BLaER1 (cell line): ENCODE results near the gene ATG16L2.
"Not testable (repeated sequence)": the region's sequence is repeated elsewhere in the genome, so short reads cannot be mapped to it uniquely, and the experiment has no call there.

ENCODE experiments used
- H3K27ac ChIP-seq: shearing (Covaris generic); formaldehyde crosslinking; 2 replicates; pipeline ENCODE4 v1.8.1; 2022
- H3K27me3 ChIP-seq: shearing (Covaris generic); formaldehyde crosslinking; 2 replicates; pipeline ENCODE4 v1.8.1; 2022
- H3K36me3 ChIP-seq: shearing (Covaris generic); formaldehyde crosslinking; 2 replicates; pipeline ENCODE4 v1.8.1; 2022
- H3K4me1 ChIP-seq: shearing (Covaris generic); formaldehyde crosslinking; 2 replicates; pipeline ENCODE4 v1.8.1; 2022
- H3K4me2 ChIP-seq: shearing (Covaris generic); formaldehyde crosslinking; 2 replicates; pipeline ENCODE4 v1.8.1; 2022
- H3K4me3 ChIP-seq: shearing (Covaris generic); formaldehyde crosslinking; 2 replicates; pipeline ENCODE4 v1.8.1; 2022
- H3K9ac ChIP-seq: shearing (Covaris generic); formaldehyde crosslinking; 2 replicates; pipeline ENCODE4 v1.8.1; 2022
- H3K9me3 ChIP-seq: shearing (Covaris generic); formaldehyde crosslinking; 2 replicates; pipeline ENCODE4 v1.8.1; 2022
- H4K20me1 ChIP-seq: shearing (Covaris generic); formaldehyde crosslinking; 2 replicates; pipeline ENCODE4 v1.8.1; 2022
- Cebpa-rat ChIP-seq: shearing (Covaris generic); IDR thresholded peaks from 2 replicates; pipeline ENCODE4 v1.8.1; 2022

The ATG16L2 gene

GRCh38 chr11:72798361-72798760 lies 15.8 kb upstream of the ATG16L2 start:
- H3K4me1 ChIP-seq: peaks cover 13% of the 10 kb centered on the region
- no peak overlapping the region for H3K9ac ChIP-seq
- no peaks in the 10 kb centered on the region for H3K27me3 ChIP-seq
- H3K4me3 ChIP-seq: no peak overlapping the region
- no peaks in the 10 kb centered on the region for H3K9me3 ChIP-seq
- H3K27ac ChIP-seq: no peak overlapping the region
- no peak overlapping the region for H3K4me2 ChIP-seq
- no peaks in the 10 kb centered on the region for H3K36me3 ChIP-seq
- no peak for TF ChIP-seq Cebpa-rat
- no peaks in the 10 kb centered on the region for H4K20me1 ChIP-seq

DNA sequence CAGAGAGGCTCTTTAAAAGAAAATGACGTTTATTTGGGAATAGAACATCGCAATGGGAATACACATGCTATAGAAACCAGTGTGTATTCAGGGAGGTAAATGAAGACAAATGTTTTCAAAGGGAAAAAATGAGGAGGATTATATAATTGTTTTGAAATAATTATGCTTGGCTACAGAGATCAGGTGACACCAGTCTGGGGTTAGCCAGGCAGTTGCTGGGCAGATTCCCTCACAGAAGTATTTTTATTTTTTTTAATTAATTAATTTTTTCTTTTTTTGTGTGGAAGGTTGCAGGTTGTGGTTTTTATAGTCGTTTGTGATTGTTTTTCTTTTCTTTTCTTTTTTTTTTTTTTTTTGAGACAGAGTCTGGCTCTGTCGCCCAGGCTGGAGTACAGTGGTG lies 14.8 kb upstream of the ATG16L2 start:
- Histone ChIP-seq H3K27me3 (no peaks in the 10 kb centered on the region), H3K9ac (no peak overlapping the region), H3K4me3 (no peak overlapping the region), H3K4me2 (no peak overlapping the region), H3K36me3 (no peaks in the 10 kb centered on the region), H3K9me3 (no peaks in the 10 kb centered on the region), H4K20me1 (no peaks in the 10 kb centered on the region), H3K4me1 (peaks cover 10% of the 10 kb centered on the region), H3K27ac (no peak overlapping the region)
- no peak for TF ChIP-seq Cebpa-rat

GRCh38 chr11:72802822-72803221 lies 11.4 kb upstream of the ATG16L2 start:
- TF ChIP-seq Cebpa-rat: no peak
- H3K4me2 ChIP-seq: no peak overlapping the region

DNA sequence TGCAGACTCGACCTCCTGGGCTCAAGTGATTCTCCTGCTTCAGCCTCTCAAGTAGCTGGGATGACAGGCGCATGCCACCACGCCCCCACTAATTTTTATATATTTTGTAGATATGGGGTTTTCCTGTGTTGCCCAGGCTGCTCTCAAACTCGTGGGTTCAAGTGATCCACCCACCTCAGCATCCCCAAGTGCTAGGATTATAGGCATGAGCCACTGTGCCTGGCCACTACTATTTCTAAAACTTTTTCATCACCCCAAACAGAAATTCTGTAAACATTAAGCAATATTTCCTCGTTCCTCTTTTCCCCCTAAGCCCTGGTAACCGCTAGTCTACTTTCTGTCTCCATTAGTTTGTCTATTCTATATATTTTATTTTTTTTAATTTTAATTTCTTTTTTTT lies 9.0 kb upstream of the ATG16L2 start:
- H3K36me3 ChIP-seq: peaks cover 21% of the 10 kb centered on the region
- H3K4me2 ChIP-seq: no peak overlapping the region
- H3K4me1 ChIP-seq: peaks cover 27% of the 10 kb centered on the region
- no peaks in the 10 kb centered on the region for H3K27me3 ChIP-seq
- H3K4me3 ChIP-seq: no peak overlapping the region
- no peak for TF ChIP-seq Cebpa-rat
- H3K9me3 ChIP-seq: no peaks in the 10 kb centered on the region
- no peak overlapping the region for H3K9ac ChIP-seq
- H3K27ac ChIP-seq: no peak overlapping the region
- peaks cover 4% of the 10 kb centered on the region; the same call in 1 of the 2 replicates for H4K20me1 ChIP-seq

More at GRCh38 chr11:72802822-72803221, 11.4 kb upstream of the ATG16L2 start:
- no peaks in the 10 kb centered on the region for H3K9me3 ChIP-seq
- H3K9ac ChIP-seq: no peak overlapping the region
- no peak overlapping the region for H3K27ac ChIP-seq
- no peaks in the 10 kb centered on the region for H3K27me3 ChIP-seq
- no peak overlapping the region for H3K4me3 ChIP-seq
- no peaks in the 10 kb centered on the region for H3K36me3 ChIP-seq
- H4K20me1 ChIP-seq: no peaks in the 10 kb centered on the region
- peaks cover 17% of the 10 kb centered on the region for H3K4me1 ChIP-seq

DNA sequence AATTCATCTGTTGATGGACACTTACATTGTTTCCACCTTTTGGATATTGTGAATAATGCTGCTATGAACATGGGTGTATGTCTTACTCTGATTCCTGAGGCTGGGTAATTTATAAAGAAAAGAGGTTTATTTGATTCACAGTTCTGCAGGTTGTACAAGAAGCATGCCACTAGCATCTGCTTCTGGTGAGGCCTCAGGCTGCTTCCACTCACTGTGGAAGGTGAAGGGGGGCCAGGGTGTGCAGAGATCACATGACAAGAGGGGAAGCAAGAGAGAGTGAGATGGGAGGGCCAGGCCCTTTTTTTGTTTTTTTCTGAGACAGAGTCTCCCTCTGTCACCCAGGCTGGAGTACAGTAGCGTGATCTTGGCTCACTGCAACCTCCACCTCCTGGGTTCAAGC lies 7.8 kb upstream of the ATG16L2 start:
- H3K9me3 ChIP-seq, H3K27me3 ChIP-seq, H3K4me2 ChIP-seq, H3K9ac ChIP-seq, H3K27ac ChIP-seq, H3K4me3 ChIP-seq: not testable (repeated sequence)
- H4K20me1 ChIP-seq: peaks cover 11% of the 10 kb centered on the region; the same call in 1 of the 2 replicates
- H3K4me1 ChIP-seq: peaks cover 35% of the 10 kb centered on the region
- H3K36me3 ChIP-seq: peaks cover 28% of the 10 kb centered on the region

DNA sequence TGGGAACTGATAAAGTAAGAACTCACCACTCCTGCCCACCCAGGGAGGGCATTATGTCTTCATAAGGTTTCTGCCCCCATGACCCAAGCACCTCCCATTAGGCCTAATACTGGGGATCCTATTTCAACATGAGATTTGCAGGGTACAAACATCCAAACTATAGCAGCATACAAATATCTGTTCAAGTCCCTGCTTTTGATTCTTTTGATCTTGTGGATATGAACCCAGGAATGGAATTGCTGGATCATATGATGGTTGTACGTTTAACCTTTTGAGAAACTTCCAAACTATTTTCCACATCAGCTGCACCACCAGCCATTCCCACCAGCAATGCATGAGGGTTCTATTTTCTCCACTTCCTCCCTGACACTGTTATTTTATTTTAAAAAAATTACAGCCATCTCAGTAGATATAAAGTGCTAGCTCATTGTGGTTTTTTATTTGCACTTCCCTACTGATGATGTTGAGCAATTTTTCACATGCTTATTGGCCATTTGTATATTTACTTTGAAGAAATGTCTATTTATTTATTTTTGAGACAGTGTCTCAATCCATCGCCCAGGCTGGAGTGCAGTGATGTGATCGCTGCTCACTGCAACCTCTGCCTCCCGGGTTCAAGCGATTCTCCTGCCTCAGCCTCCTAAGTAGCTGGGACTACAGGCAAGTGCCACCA lies 7.1 kb upstream of the ATG16L2 start:
- Histone ChIP-seq H3K27me3 (no peaks in the 10 kb centered on the region), H3K4me3 (no peak overlapping the region), H3K4me1 (peaks cover 43% of the 10 kb centered on the region), H3K4me2 (peak overlapping the region; percentile 44; the same call in 1 of the 2 replicates), H3K36me3 (peaks cover 34% of the 10 kb centered on the region), H3K9me3 (no peaks in the 10 kb centered on the region), H4K20me1 (peaks cover 18% of the 10 kb centered on the region; the same call in 1 of the 2 replicates), H3K27ac (no peak overlapping the region), H3K9ac (no peak overlapping the region)
- TF ChIP-seq Cebpa-rat: no peak

- Histone ChIP-seq H3K9me3 (no peaks in the 10 kb centered on the region), H4K20me1 (peaks cover 23% of the 10 kb centered on the region; the same call in 1 of the 2 replicates), H3K4me3 (no peak overlapping the region), H3K9ac (no peak overlapping the region), H3K36me3 (peaks cover 34% of the 10 kb centered on the region), H3K27ac (no peak overlapping the region), H3K27me3 (no peaks in the 10 kb centered on the region), H3K4me2 (peak overlapping the region; percentile 44), H3K4me1 (peaks cover 50% of the 10 kb centered on the region)
- TF ChIP-seq Cebpa-rat: no peak
Observed at GRCh38 chr11:72807792-72808191, 6.4 kb upstream of the ATG16L2 start.

- Histone ChIP-seq H3K4me3 (no peak overlapping the region), H3K36me3 (peaks cover 34% of the 10 kb centered on the region), H3K9me3 (no peaks in the 10 kb centered on the region), H3K27ac (no peak overlapping the region), H3K27me3 (no peaks in the 10 kb centered on the region), H3K4me1 (peaks cover 51% of the 10 kb centered on the region), H3K4me2 (peak overlapping the region; percentile 44), H3K9ac (no peak overlapping the region), H4K20me1 (peaks cover 28% of the 10 kb centered on the region; the same call in 1 of the 2 replicates)
- no peak for TF ChIP-seq Cebpa-rat
Observed at GRCh38 chr11:72808331-72808798, 5.8 kb upstream of the ATG16L2 start.

- Histone ChIP-seq H3K4me2 (peak overlapping the region; percentile 99), H3K4me1 (peaks cover 61% of the 10 kb centered on the region), H3K4me3 (0 out of 2 replicates have a peak overlapping the region, but pooled peaks have one; percentile 74), H4K20me1 (peaks cover 28% of the 10 kb centered on the region; the same call in 1 of the 2 replicates), H3K36me3 (peaks cover 34% of the 10 kb centered on the region)
- H3K9me3 ChIP-seq, H3K27me3 ChIP-seq, H3K27ac ChIP-seq, H3K9ac ChIP-seq: not testable (repeated sequence)
Observed at GRCh38 chr11:72811686-72812085, 2.5 kb upstream of the ATG16L2 start.

- H3K36me3 ChIP-seq: peaks cover 41% of the 10 kb centered on the region
- H3K4me2 ChIP-seq: peak overlapping the region; percentile 99
- H3K9me3 ChIP-seq: no peaks in the 10 kb centered on the region
- H3K4me3 ChIP-seq: peak overlapping the region; percentile 74
- H4K20me1 ChIP-seq: peaks cover 28% of the 10 kb centered on the region; the same call in 1 of the 2 replicates
- peak overlapping the region; percentile 94 for H3K9ac ChIP-seq
- H3K27ac ChIP-seq: peak overlapping the region; percentile 96
- peaks cover 62% of the 10 kb centered on the region for H3K4me1 ChIP-seq
- no peak for TF ChIP-seq Cebpa-rat
- H3K27me3 ChIP-seq: no peaks in the 10 kb centered on the region
Observed at GRCh38 chr11:72812604-72812966, 1.6 kb upstream of the ATG16L2 start.
